Natural killer cell (primary cell): ENCODE results near the gene BCL2. TPM values are rescaled to one million over a fixed set of nuclear protein-coding genes. Genes with fewer than 3 reads are reported as not detected.

Experiments
- ATAC-seq, 3 donors: fragments of 150-1000 bp in 2 of 3; fragments of 200-7000 bp in 1 of 3; cut with Tn5 transposase; 1 replicate in 1 of 3; 2 replicates in 2 of 3; pipeline ENCODE4 v1.10.0; 2021; ENCODE audit warnings: mild to moderate bottlenecking in 2 of 3, moderate library complexity in 2 of 3
- DNase-seq, 2 donors: peaks; one replicate each; pipeline versions ENCODE4 v3.0.0 to v3.0.0-alpha.2; 2013 to 2021; ENCODE audit warnings: mixed read lengths in 1 of 2
- H3K27ac ChIP-seq: one replicate; pipeline ENCODE4 v1.5.1; 2013; ENCODE audit warnings: mild to moderate bottlenecking, low read length
- H3K27me3 ChIP-seq: one replicate; pipeline ENCODE4 v1.6.1; 2013; ENCODE audit warnings: low read length; ENCODE audit not compliant: control insufficient read depth, insufficient read depth
- H3K36me3 ChIP-seq: one replicate; pipeline ENCODE4 v1.6.1; 2013; ENCODE audit warnings: low read length; ENCODE audit not compliant: control insufficient read depth, insufficient read depth
- H3K4me1 ChIP-seq: one replicate; pipeline ENCODE4 v1.6.1; 2013; ENCODE audit warnings: low read length; ENCODE audit not compliant: control insufficient read depth, insufficient read depth
- H3K4me3 ChIP-seq: one replicate; pipeline ENCODE4 v1.5.1; 2013; ENCODE audit warnings: low read length
- H3K9me3 ChIP-seq: one replicate; pipeline ENCODE4 v1.6.1; 2013; ENCODE audit warnings: low read length; ENCODE audit not compliant: control insufficient read depth, insufficient read depth
- H3K27ac Mint-ChIP-seq, 2 donors: one replicate each; pipeline ENCODE4 v1.8.0; 2022; ENCODE audit warnings: mild to moderate bottlenecking in 2 of 2, mixed read lengths in 2 of 2, moderate library complexity in 1 of 2
- H3K27me3 Mint-ChIP-seq, 2 donors: one replicate each; pipeline ENCODE4 v1.8.0; 2022; ENCODE audit warnings: low read depth in 2 of 2, mixed read lengths in 2 of 2
- H3K36me3 Mint-ChIP-seq: one replicate; pipeline ENCODE4 v1.8.0; 2022; ENCODE audit warnings: mixed read lengths
- H3K4me1 Mint-ChIP-seq, 2 donors: one replicate each; pipeline ENCODE4 v1.8.0; 2022; ENCODE audit warnings: mixed read lengths in 2 of 2
- H3K4me3 Mint-ChIP-seq: one replicate; pipeline ENCODE4 v1.8.0; 2022; ENCODE audit warnings: mild to moderate bottlenecking, moderate library complexity, mixed read lengths
- H3K9me3 Mint-ChIP-seq, 2 donors: one replicate each; pipeline ENCODE4 v1.8.0; 2022; ENCODE audit warnings: mixed read lengths in 2 of 2
- WGBS: methylation state at CpG from one replicate; pipeline ENCODE4 v1.1.7; 2013; ENCODE audit warnings: missing lambda C conversion rate; ENCODE audit not compliant: insufficient coverage; 5-methylcytosine and 5-hydroxymethylcytosine counted together
- intact Hi-C: fragments of 100-400 bp; cut with micrococcal nuclease; formaldehyde crosslinking; loops from one replicate; pipeline ENCODE4 v1.14.2; 2022
- total RNA-seq, 4 donors: library from RNA; stranded (reverse); fragments of 120-200 nt in 1 of 4; gene quantifications; one replicate each; pipeline versions ENCODE4 v1.2.3 to v1.2.4, GENCODE V29; 2013 to 2022
- TF ChIP-seq, protein P1 (sequence below): fragments of 200-600 bp; IDR thresholded peaks from one replicate; pipeline ENCODE4 v1.8.0; 2022; ENCODE audit warnings: antibody characterized with exemption

Gene BCL2
- total RNA-seq, 3 donors from 2014 or later (not counting 1 experiment from before 2014, with no cell fraction given), result 28.2 to 64.2 (median 33.4) TPM

DNA sequence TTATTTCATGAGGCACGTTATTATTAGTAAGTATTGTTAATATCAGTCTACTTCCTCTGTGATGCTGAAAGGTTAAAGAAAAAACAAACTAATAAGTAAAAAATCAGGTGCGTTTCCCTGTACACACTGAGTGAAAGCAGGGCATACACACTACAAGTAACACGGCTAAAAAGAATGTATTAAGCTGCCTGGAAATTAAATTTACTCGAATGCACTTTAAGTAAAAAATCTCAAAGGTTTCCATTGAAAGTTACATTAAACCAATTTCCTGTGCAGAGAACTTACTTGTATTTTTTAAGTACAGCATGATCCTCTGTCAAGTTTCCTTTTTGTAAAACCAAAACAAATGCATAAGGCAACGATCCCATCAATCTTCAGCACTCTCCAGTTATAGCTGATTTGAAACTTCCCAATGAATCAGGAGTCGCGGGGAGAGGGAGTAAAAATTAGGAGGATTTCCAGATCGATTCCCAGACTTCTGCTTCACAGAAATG is 633 bp downstream of the BCL2 start:
- peaks cover 66 to 69% of the 10 kb centered on the region in 2 donors for H3K4me1 Mint-ChIP-seq
- Histone ChIP-seq H3K4me1 (peaks cover 25% of the 10 kb centered on the region), H3K9me3 (no peaks in the 10 kb centered on the region), H3K27me3 (no peaks in the 10 kb centered on the region), H3K4me3 (peak overlapping the region; percentile 95), H3K27ac (peak overlapping the region; percentile 64), H3K36me3 (no peaks in the 10 kb centered on the region)
- no peak for ATAC-seq
- TF ChIP-seq, protein P1, sequence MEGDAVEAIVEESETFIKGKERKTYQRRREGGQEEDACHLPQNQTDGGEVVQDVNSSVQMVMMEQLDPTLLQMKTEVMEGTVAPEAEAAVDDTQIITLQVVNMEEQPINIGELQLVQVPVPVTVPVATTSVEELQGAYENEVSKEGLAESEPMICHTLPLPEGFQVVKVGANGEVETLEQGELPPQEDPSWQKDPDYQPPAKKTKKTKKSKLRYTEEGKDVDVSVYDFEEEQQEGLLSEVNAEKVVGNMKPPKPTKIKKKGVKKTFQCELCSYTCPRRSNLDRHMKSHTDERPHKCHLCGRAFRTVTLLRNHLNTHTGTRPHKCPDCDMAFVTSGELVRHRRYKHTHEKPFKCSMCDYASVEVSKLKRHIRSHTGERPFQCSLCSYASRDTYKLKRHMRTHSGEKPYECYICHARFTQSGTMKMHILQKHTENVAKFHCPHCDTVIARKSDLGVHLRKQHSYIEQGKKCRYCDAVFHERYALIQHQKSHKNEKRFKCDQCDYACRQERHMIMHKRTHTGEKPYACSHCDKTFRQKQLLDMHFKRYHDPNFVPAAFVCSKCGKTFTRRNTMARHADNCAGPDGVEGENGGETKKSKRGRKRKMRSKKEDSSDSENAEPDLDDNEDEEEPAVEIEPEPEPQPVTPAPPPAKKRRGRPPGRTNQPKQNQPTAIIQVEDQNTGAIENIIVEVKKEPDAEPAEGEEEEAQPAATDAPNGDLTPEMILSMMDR, result no peak
- intact Hi-C loops, result loop anchor here (1.0 to 5.0 kb wide), 3 partner anchors 102 to 188 kb away; no protein-coding TSS in a partner anchor
- H3K36me3 Mint-ChIP-seq, result no peaks in the 10 kb centered on the region
- no peaks in the 10 kb centered on the region for H3K9me3 Mint-ChIP-seq
- peak in 1 of 2 donors; percentile 34 for DNase-seq
- H3K27ac Mint-ChIP-seq, result peak overlapping the region; percentile 93 to 94
- WGBS, result 0% methylated on average over 5 of the region's 8 CpGs
- peak overlapping the region; percentile 99 for H3K4me3 Mint-ChIP-seq
- H3K27me3 Mint-ChIP-seq, result no peaks in the 10 kb centered on the region

DNA sequence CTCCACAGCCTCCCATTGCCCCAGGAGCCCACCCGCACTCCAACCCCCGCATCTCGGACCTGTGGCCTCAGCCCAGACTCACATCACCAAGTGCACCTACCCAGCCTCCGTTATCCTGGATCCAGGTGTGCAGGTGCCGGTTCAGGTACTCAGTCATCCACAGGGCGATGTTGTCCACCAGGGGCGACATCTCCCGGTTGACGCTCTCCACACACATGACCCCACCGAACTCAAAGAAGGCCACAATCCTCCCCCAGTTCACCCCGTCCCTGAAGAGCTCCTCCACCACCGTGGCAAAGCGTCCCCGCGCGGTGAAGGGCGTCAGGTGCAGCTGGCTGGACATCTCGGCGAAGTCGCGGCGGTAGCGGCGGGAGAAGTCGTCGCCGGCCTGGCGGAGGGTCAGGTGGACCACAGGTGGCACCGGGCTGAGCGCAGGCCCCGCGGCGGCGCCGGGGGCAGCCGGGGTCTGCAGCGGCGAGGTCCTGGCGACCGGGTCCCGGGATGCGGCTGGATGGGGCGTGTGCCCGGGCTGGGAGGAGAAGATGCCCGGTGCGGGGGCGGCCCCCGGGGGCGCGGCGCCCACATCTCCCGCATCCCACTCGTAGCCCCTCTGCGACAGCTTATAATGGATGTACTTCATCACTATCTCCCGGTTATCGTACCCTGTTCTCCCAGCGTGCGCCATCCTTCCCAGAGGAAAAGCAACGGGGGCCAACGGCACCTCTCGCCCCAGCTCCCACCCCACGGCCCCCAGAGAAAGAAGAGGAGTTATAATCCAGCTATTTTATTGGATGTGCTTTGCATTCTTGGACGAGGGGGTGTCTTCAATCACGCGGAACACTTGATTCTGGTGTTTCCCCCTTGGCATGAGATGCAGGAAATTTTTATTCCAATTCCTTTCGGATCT is 1.3 kb downstream of the BCL2 start:
- Mint-ChIP-seq H3K4me1 (peaks cover 71 to 76% of the 10 kb centered on the region in 2 donors), H3K36me3 (no peaks in the 10 kb centered on the region), H3K9me3 (no peaks in the 10 kb centered on the region), H3K27ac (peak overlapping the region; percentile 93 to 94), H3K4me3 (peak overlapping the region; percentile 99), H3K27me3 (no peaks in the 10 kb centered on the region)
- peak overlapping the region; percentile 64 for H3K27ac ChIP-seq
- DNase-seq, result peak; percentile 66 to 91
- H3K27me3 ChIP-seq, result no peaks in the 10 kb centered on the region
- no peaks in the 10 kb centered on the region for H3K36me3 ChIP-seq
- TF ChIP-seq, protein P1, result peak; percentile 78
- H3K4me1 ChIP-seq, result peaks cover 25% of the 10 kb centered on the region
- peak overlapping the region; percentile 95 for H3K4me3 ChIP-seq
- peak; percentile 50 to 65 (median 54) for ATAC-seq
- intact Hi-C loops, result loop anchor here (1.0 to 5.0 kb wide), 4 partner anchors 101 to 187 kb away; no protein-coding TSS in a partner anchor
- 3% methylated on average over 62 of the region's 66 CpGs for whole genome bisulfite sequencing
- H3K9me3 ChIP-seq, result no peaks in the 10 kb centered on the region

DNA sequence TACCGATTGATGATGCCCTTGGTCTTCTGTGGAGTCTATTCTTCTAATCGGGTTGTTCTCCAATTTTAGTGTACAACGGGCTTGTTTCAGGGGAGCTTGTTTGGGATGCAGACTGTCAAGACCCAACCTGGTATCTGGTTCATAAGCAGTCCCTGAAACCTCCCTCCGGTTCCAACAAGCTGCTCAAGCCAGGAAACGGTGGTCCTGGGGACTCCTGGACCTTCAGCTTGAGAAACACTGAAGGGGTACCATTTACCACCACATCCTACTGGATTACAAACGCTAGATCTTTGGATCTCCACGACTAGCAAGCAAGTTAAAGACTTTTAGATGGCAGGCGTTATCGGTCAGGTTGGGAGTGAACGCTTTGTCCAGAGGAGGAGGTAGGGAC is 2.0 kb downstream of the BCL2 start:
- H3K27ac ChIP-seq, result peak overlapping the region; percentile 58
- H3K4me3 ChIP-seq, result peak overlapping the region; percentile 95
- 58% methylated on average over 10 of the region's 10 CpGs for WGBS
- peaks cover 25% of the 10 kb centered on the region for H3K4me1 ChIP-seq
- ATAC-seq, result no peak
- Mint-ChIP-seq H3K4me3 (peak overlapping the region; percentile 95), H3K27ac (peak overlapping the region; percentile 93 to 94), H3K4me1 (peaks cover 68 to 76% of the 10 kb centered on the region in 2 donors), H3K27me3 (no peaks in the 10 kb centered on the region), H3K9me3 (no peaks in the 10 kb centered on the region), H3K36me3 (no peaks in the 10 kb centered on the region)
- H3K9me3 ChIP-seq, result no peaks in the 10 kb centered on the region
- no peaks in the 10 kb centered on the region for H3K27me3 ChIP-seq
- intact Hi-C loops, result loop anchor here (2.0 to 5.0 kb wide), 2 partner anchors 100 to 121 kb away; no protein-coding TSS in a partner anchor
- H3K36me3 ChIP-seq, result no peaks in the 10 kb centered on the region
- TF ChIP-seq, protein P1, result no peak
- DNase-seq, result no peak
